ENCODE measurements around the gene CEP89. TPM values are rescaled to one million over a fixed set of nuclear protein-coding genes. Genes with fewer than 3 reads are reported as not detected.
A peak's percentile ranks its signal among the peaks of the same experiment; 100 is the strongest.

The CEP89 gene
- total RNA-seq, 1 experiment from 2014 or later: 15.3 TPM

GRCh38 chr19:32877977-32878745 is 93.6 kb downstream of the CEP89 start:
- no peak overlapping the region for H3K27ac ChIP-seq
- H3K9me3 ChIP-seq (replicated peaks): no peaks in the 10 kb centered on the region
- H3K4me3 ChIP-seq: no peak overlapping the region
- no peaks in the 10 kb centered on the region for H3K4me1 ChIP-seq (replicated peaks)
- peak in 1 of 2 experiments; percentile 26 for DNase-seq (ENCODE audit: low read depth in 1 of 2, low spot score in 2 of 2)
- no peaks in the 10 kb centered on the region for H3K27me3 ChIP-seq (replicated peaks)
- H3K36me3 ChIP-seq: no peaks in the 10 kb centered on the region

- DNase-seq (ENCODE audit: low read depth in 1 of 2, low spot score in 2 of 2): peak in 1 of 2 experiments; percentile 28
- Histone ChIP-seq H3K27ac (no peak overlapping the region), H3K36me3 (no peaks in the 10 kb centered on the region), H3K27me3 (replicated peaks) (no peaks in the 10 kb centered on the region), H3K9me3 (replicated peaks) (no peaks in the 10 kb centered on the region), H3K4me1 (replicated peaks) (no peaks in the 10 kb centered on the region), H3K4me3 (no peak overlapping the region)
Measured at GRCh38 chr19:32877323-32877912, 94.3 kb downstream of the CEP89 start.

- no peaks in the 10 kb centered on the region for H3K9me3 ChIP-seq (replicated peaks)
- H3K36me3 ChIP-seq: no peaks in the 10 kb centered on the region
- H3K4me3 ChIP-seq: no peak overlapping the region
- H3K27me3 ChIP-seq (replicated peaks): no peaks in the 10 kb centered on the region; the same call in 1 of the 2 replicates
- no peaks in the 10 kb centered on the region for H3K4me1 ChIP-seq (replicated peaks)
- DNase-seq (ENCODE audit: low read depth in 1 of 2, low spot score in 2 of 2): peak in 1 of 2 experiments; percentile 28
- no peak overlapping the region for H3K27ac ChIP-seq
Measured at GRCh38 chr19:32876919-32877285, 94.9 kb downstream of the CEP89 start.

- H3K9me3 ChIP-seq (replicated peaks): no peaks in the 10 kb centered on the region
- no peaks in the 10 kb centered on the region; the same call in 1 of the 2 replicates for H3K27me3 ChIP-seq (replicated peaks)
Measured at GRCh38 chr19:32876236-32876918, 95.4 kb downstream of the CEP89 start.

GRCh38 chr19:32875428-32875827 is 96.3 kb downstream of the CEP89 start:
- Histone ChIP-seq H3K36me3 (no peaks in the 10 kb centered on the region), H3K4me3 (no peak overlapping the region), H3K9me3 (replicated peaks) (no peaks in the 10 kb centered on the region), H3K27ac (no peak overlapping the region), H3K27me3 (replicated peaks) (peaks cover 2% of the 10 kb centered on the region; the same call in 1 of the 2 replicates), H3K4me1 (replicated peaks) (no peaks in the 10 kb centered on the region)
- no peak for DNase-seq (ENCODE audit: low read depth in 1 of 2, low spot score in 2 of 2)

More at GRCh38 chr19:32876236-32876918, 95.4 kb downstream of the CEP89 start:
- Histone ChIP-seq H3K27ac (no peak overlapping the region), H3K36me3 (no peaks in the 10 kb centered on the region), H3K4me1 (replicated peaks) (no peaks in the 10 kb centered on the region), H3K4me3 (no peak overlapping the region)
- DNase-seq (ENCODE audit: low read depth in 1 of 2, low spot score in 2 of 2): peak in 1 of 2 experiments; percentile 28

- no peaks in the 10 kb centered on the region for H3K36me3 ChIP-seq
- no peak overlapping the region for H3K27ac ChIP-seq
- no peaks in the 10 kb centered on the region for H3K9me3 ChIP-seq (replicated peaks)
- DNase-seq (ENCODE audit: low read depth in 1 of 2, low spot score in 2 of 2): peak in 1 of 2 experiments; percentile 10
- H3K27me3 ChIP-seq (replicated peaks): peaks cover 2% of the 10 kb centered on the region; the same call in 1 of the 2 replicates
- no peaks in the 10 kb centered on the region for H3K4me1 ChIP-seq (replicated peaks)
- no peak overlapping the region for H3K4me3 ChIP-seq
Measured at GRCh38 chr19:32874605-32875004, 97.2 kb downstream of the CEP89 start.

GRCh38 chr19:32873247-32873959 is 98.4 kb downstream of the CEP89 start:
- H3K27me3 ChIP-seq (replicated peaks): peaks cover 2% of the 10 kb centered on the region; the same call in 1 of the 2 replicates
- peak in 1 of 2 experiments; percentile 18 for DNase-seq (ENCODE audit: low read depth in 1 of 2, low spot score in 2 of 2)
- H3K36me3 ChIP-seq: no peaks in the 10 kb centered on the region
- H3K27ac ChIP-seq: no peak overlapping the region
- H3K4me3 ChIP-seq: no peak overlapping the region
- H3K9me3 ChIP-seq (replicated peaks): no peaks in the 10 kb centered on the region
- no peaks in the 10 kb centered on the region for H3K4me1 ChIP-seq (replicated peaks)

- Histone ChIP-seq H3K9me3 (replicated peaks) (no peaks in the 10 kb centered on the region), H3K4me3 (no peak overlapping the region), H3K36me3 (no peaks in the 10 kb centered on the region), H3K27me3 (replicated peaks) (peaks cover 2% of the 10 kb centered on the region; the same call in 1 of the 2 replicates), H3K27ac (no peak overlapping the region), H3K4me1 (replicated peaks) (no peaks in the 10 kb centered on the region)
- no peak for DNase-seq (ENCODE audit: low read depth in 1 of 2, low spot score in 2 of 2)
Measured at GRCh38 chr19:32872391-32872790, 99.4 kb downstream of the CEP89 start.

GRCh38 chr19:32870981-32871451 is 100.7 kb downstream of the CEP89 start:
- Histone ChIP-seq H3K9me3 (replicated peaks) (no peaks in the 10 kb centered on the region), H3K36me3 (no peaks in the 10 kb centered on the region), H3K4me1 (replicated peaks) (no peaks in the 10 kb centered on the region), H3K27me3 (replicated peaks) (peaks cover 2% of the 10 kb centered on the region; the same call in 1 of the 2 replicates), H3K4me3 (no peak overlapping the region), H3K27ac (no peak overlapping the region)
- DNase-seq (ENCODE audit: low read depth in 1 of 2, low spot score in 2 of 2): peak in 1 of 2 experiments; percentile 14

GRCh38 chr19:32869966-32870573 is 101.7 kb downstream of the CEP89 start:
- no peaks in the 10 kb centered on the region for H3K36me3 ChIP-seq
- H3K27me3 ChIP-seq (replicated peaks): peaks cover 2% of the 10 kb centered on the region; the same call in 1 of the 2 replicates
- H3K4me3 ChIP-seq: no peak overlapping the region
- no peaks in the 10 kb centered on the region for H3K4me1 ChIP-seq (replicated peaks)
- H3K9me3 ChIP-seq (replicated peaks): no peaks in the 10 kb centered on the region
- no peak for DNase-seq (ENCODE audit: low read depth in 1 of 2, low spot score in 2 of 2)
- H3K27ac ChIP-seq: no peak overlapping the region

- no peak within 1 kb of the TSS for H3K4me3 ChIP-seq
- peaks cover 2% of the 10 kb centered on the region; the same call in 1 of the 2 replicates for H3K27me3 ChIP-seq (replicated peaks)
- no peak within 1 kb of the TSS for H3K27ac ChIP-seq
- H3K4me1 ChIP-seq (replicated peaks): no peaks in the 10 kb centered on the region
- no peak for DNase-seq (ENCODE audit: low read depth in 1 of 2, low spot score in 2 of 2)
- no peaks in the 10 kb centered on the region for H3K36me3 ChIP-seq
- H3K9me3 ChIP-seq (replicated peaks): no peaks in the 10 kb centered on the region
Measured at GRCh38 chr19:32869369-32869965, 102.3 kb downstream of the CEP89 start, which contains the start of gene SLC7A9. Gene SLC7A9, minus strand, starts transcription at chr19:32869767. Its CDS starts 1,233 bp downstream, at chr19:32868534.

GRCh38 chr19:32868206-32868950 is 103.4 kb downstream of the CEP89 start:
- DNase-seq (ENCODE audit: low read depth in 1 of 2, low spot score in 2 of 2): no peak
- Histone ChIP-seq H3K4me1 (replicated peaks) (no peaks in the 10 kb centered on the region), H3K9me3 (replicated peaks) (no peaks in the 10 kb centered on the region)

More at GRCh38 chr19:32868206-32868950, 103.4 kb downstream of the CEP89 start:
- H3K36me3 ChIP-seq: no peaks in the 10 kb centered on the region
- H3K4me3 ChIP-seq: no peak overlapping the region
- no peak overlapping the region for H3K27ac ChIP-seq
- H3K27me3 ChIP-seq (replicated peaks): peaks cover 2% of the 10 kb centered on the region; the same call in 1 of the 2 replicates
